OCI-M2 (cell line): ENCODE measurements around the gene CALN1.
"Not testable (repeated sequence)": the region's sequence is repeated elsewhere in the genome, so short reads cannot be mapped to it uniquely, and the experiment has no call there.

Experiments used
- DNase-seq: peaks from one replicate; lab custom pipeline; 2025; ENCODE audit not compliant: unreplicated experiment; lab: John Stamatoyannopoulos, UW

Gene CALN1

DNA sequence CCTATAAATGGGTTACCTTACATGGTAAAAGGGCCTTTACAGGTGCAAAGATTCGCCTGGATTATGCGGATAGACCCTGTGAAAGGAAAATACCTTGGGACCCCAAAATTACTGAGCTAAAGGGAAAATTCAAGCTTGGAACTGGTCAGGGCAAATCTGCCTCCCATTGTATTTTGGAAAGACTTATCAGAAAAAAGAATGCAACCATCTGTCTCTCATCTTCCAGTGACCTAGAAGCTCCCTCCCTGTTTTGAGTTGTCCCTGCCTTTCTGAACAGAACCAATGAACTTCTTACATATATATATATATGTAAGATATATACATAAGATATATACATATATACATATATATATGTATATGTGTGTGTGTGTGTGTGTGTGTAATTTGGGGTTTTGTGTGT lies 583.8 kb downstream of the CALN1 start:
- DNase-seq: no peak

DNA sequence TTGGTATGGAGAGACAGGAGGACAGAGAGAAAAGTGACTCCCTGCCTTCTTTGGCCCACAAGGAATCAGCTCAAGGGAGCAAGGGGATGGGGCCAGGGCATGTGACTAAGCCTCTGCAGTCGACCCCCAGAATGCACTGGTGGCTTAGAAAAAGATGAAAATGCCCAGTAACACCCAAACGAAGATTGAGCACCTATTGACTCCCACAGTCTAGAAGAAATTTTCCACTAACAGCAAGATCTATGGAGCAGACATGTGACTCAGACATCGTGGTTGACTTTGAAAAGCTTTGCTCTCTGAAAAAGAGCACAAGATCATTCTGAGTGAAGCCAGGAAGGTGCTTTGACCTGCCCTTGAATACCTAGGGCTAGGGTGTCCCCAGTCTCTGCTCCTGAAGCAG lies 586.0 kb downstream of the CALN1 start:
- no peak for DNase-seq

DNA sequence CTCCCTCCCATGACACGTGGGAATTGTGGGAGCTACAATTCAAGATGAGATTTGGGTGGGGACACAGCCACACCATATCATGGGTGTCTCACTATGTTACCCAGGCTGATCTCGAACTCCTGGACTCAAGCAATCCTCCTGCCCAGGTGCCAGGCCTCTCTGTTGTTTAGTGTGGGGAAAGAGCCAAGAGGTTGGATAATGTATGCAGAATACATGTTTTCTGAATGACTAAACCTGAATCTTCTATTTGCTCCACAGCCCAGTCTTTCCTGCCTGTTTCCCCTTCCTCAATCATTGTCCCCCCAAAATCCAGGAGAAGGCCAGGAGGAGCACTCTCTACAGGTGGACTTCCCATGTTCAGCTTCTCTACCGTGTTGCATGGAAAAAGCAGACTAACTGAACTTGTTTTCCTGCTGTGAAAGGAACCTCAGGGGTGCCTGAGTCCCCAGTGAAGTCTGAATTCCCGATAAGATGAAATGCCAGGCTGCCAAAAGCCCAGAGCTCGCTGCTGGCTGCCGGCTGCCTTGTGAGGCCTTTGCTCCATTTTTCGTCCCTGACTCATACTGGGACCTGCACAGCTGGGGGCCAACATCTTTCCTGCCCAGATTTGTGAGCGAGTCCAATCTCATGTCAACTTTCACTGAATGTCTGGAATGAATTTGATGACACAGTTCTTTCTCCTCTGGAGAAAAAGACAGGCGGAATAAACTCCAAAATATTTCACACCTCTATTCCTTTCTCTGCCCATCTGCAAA lies 588.0 kb downstream of the CALN1 start:
- no peak for DNase-seq

DNA sequence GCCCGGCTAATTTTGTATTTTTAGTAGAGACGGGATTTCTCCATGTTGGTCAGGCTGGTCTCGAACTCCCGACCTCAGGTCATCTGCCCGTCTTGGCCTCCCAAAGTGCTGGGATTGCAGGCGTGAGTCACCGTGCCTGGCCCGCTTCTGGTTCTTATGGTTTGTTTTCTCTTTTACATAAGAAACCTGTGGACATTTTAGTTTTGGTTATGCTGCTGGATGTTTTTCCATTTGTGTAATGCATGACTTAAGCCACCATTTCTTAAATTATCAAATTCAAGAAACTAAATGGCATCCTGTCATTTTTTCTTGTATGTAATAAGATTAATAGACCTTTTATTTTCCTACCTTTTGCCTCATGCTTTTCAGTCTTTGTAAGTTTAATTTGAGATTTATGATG lies 589.7 kb downstream of the CALN1 start:
- not testable (repeated sequence) for DNase-seq

DNA sequence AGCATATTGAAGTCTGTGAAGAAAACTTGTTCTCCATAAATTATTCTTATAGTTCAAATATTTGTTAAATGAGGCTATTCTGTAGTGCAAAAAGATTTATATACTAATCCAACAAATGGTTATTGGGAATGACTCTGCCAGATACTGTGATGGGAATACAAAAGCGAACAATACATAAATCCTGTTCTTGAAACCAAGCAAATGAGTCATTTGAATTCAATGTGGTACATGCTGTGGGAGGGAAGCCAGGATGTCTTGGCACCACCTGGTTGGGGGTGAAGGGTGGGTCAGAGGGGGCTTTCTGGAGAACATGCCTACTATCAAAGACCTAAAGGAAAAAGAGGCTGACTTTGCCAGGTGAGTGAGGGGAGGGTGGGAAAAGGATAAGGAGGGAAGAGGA lies 594.2 kb downstream of the CALN1 start:
- no peak for DNase-seq

DNA sequence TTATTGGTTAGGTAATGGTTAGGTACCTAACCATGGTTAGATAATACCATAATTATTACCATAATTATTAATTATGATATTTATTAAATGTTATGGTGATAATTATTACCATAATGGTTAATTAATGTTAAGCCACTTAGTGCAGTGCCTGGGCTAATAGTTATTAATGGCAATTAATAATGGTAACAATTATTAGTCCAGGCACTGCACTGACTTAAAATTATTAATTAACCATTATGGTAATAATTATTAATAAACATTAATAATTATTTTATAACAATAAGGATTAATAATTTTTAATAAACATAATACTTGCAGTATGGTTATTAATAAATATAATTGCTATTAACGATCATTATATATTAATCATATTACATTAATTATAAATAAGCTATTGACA lies 604.0 kb downstream of the CALN1 start:
- no peak for DNase-seq

DNA sequence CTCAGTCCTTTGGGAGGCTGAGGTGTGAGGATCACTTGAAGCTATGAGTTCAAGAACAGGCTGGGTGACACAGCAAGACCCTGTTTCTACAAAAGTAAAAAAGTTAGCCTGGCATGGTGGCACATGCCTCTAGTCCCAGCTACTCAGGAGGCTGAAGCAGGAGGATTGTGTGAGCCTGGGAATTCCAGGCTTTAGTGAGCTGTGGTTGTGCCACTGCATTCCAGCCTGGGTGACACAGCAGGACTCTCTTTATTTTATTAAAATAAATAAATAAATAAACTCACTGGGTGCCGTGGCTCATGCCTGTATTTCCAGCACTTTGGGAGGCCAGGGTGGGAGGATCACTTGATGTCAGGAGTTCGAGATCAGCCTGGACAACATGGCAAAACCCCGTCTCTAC lies 607.9 kb downstream of the CALN1 start:
- DNase-seq: no peak

DNA sequence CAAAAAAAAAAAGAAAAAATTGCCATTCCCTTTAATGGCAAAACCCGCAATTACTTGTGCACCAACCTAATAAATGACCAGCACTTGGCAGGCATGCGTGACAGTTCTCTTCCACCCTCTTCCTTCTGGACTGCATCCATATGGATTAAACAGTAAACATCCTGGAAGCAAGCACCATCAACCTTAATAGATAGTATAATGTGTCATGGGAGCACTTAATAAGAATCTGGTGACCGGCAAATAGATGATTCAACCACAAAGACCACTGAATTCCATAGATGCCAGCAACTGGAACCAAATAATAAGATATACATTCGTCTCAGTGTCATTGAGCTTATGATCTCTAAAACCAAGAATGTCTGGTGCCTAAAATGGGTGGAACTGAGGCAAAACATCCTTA lies 610.2 kb downstream of the CALN1 start:
- no peak for DNase-seq

DNA sequence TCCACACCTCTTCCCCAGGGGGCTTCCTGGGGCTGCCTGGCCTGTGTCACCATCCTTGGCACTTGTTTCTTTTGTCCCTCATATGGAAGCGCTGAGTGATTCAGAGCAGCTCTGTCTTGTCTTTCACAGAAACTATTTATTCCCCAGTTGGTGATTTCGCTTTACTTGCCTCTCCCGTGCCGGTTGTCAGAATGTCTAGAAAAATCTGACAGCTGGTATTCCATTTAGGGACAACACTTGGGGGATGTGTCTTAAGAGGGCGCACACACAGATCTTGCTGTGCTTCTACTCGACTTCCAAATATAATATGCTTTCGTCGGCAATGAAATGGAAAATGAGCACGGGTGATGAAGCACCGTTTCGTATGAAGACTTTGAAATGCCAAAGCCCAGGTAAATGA lies 611.8 kb downstream of the CALN1 start:
- DNase-seq: no peak

DNA sequence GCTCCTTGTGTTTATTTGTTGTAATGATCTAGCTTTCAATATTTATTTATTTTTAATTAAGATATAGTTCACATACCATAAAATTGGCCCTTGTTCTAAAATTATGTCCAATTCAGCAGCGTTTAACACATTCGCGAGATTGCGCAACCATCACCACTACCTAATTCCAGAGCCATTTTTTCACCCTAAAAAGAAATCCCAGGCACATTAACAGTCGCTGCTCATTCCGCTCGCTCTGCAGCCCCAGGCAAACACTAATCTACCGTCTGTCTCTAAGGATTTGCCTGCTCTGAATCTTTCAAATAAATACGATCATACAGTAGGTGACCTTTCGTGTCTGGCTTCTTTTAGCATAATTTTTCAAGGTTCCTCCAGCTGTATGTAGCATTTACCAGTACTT lies 616.7 kb downstream of the CALN1 start:
- no peak for DNase-seq

DNA sequence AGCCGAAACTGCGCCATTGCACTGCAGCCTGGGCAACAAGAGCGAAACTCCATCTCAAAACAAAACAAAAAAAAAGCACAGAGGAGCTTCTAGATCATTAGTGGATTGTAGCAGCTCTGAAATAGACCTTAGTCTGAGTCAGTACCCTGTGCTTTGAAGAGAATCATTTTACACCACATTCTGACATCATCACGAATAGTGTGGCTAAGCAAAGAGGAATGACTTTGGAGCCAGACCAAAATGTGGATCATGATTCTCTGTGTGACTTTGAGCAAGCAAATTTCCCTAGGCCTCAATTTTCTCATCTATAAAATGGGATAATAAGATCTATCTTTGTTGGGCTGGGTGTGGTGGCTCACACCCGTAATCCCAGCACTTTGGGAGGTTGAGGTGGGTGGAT lies 618.9 kb downstream of the CALN1 start:
- DNase-seq: no peak

DNA sequence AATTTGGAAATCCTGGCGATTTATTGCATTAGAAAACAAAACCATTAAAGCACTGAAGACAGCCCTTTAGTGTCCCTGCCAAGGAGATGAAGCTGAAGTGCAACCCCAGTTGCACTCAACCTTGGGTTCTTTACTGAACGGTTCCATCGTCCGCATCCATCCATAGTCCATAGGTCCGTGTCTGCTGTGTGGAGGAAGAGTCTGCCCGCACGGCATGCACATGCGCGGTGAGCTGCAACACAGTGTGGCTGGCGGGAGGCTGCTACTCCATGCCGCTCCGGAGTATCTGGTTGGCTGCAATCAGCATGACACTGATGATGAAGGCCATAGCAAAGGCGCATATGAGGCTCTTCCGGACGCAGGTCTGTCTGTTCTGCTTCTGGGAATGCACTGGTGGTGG lies 624.6 kb downstream of the CALN1 start:
- DNase-seq: no peak

DNA sequence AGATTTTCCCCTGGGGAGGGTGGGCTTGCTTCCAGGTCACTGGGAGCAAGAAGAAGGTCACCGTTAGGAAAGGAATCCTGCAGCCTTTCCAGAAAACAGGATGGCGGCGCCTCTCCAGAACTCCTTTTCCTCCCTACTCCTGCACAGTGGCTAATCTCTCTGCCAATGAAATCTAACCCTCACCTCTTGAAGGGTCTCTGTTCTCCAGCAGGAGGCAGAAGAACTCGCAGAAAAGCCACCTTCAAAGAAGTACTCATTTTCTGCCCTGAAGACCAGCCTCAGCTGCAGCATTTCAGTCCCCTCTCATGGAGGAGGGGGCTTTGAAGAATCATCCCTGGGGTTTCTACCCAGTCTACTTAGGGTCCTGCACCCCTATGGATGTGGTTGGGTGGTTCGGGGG lies 626.9 kb downstream of the CALN1 start:
- no peak for DNase-seq

DNA sequence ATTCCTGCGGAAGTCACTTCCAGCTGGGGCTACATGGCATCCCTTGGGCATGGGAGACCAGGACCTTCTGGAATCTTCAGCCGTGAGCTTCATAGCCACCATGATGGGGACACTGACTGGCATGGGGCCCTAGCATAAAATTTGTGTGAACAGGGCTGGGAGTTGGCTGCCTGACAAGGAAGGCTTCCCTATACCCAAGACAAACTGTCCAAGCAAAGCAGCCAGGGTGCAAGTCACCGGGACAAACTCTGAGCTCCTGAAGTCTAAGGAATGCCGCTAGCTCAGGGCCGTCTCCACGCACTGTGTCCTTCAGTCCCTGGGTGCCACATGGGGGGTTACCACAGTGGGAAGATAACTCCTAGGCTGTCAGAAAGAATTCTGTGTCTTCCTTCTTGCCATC lies 627.4 kb downstream of the CALN1 start:
- no peak for DNase-seq

DNA sequence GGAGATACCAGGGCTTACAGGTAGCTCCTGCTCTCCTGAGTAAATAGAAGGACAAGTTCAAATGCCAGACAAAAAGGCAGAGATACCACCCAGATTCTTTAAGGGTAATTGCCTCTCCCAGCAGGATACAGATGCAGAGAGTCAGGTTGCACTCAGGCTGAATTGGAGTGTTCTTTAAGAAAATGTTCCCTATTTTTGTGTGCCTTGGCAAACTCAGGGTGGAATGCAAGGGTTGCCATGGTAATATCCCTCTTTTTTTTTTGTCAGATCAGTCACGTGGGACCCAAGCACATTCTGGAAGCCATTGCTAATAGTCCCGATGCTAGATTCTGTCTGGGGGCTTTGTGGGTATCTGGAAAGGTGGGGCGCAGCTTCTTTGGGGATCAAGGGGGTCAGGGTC lies 628.0 kb downstream of the CALN1 start:
- no peak for DNase-seq

DNA sequence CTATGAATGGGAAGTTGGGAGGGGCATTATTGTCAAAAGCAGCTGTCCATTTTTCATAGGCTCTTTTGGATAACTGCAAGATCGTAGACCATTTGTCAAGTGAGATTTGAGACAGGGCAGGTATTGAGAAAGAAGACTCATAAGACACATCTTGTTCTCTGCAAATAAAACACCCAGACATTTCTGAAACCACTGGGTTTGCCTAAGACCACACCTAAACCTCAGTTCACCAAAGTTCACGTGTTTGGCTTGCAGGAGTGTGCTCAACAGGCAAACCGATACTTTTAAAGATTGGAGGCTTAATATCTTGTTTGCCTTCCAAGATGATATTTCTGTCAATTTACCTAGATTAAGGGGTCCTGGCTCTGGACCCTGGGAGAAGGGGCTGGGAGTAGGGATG lies 628.4 kb downstream of the CALN1 start:
- DNase-seq: no peak

DNA sequence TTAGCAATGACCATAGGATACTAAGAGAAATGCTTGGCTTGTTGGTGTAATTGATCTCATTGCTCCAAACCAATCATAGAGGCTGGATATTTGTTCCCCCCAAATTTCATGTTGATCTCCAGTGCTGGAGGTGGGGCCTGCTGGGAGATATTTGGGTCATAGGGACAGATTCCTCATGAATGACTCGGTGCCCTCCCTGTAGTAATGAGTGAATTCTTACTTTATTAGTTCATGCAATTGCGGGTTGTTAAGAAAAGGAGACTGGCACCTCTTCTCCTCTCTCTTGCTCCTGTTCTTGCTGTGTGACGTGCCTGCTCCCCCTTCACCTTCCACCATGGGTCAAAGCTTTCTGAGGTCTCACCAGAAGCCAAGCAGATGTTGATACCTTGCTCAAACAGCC lies 630.1 kb downstream of the CALN1 start:
- no peak for DNase-seq

DNA sequence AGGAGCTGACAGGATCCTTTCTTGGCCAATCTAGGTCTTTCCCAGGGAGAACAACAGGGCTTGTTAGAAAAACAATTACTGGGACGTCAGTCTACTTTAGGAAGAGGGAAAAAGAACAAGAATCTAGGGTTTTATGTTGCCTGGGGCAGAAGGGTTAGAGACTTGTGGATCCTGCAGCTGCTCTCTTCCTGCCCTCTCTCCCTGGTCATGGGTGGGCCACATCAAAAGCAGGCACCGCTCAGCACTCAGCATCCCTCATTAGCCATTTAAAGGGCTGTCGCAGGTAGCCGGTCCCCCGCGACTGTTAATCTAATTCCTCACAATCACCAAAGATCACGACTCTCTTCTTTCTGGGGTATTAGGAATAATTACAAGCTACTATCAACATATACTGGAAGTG lies 631.9 kb downstream of the CALN1 start:
- no peak for DNase-seq

DNA sequence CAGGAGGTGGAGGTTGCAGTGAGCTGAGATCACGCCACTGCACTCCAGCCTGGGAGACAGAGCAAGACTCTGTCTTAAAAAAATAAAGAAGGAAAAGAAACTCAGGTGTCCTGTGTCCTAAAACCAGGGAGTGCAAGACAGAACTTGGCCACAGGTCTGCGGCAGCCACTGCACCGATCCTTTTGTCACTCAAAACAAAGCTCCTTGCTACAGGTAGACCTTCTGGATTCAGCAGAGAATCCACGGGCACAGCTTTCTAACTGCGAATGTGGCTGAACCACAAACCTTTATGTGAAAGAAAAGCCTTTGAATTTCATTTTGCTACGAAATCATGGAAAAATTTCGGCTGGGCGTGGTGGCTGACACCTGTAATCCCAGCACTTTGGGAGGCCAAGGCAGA lies 634.9 kb downstream of the CALN1 start:
- DNase-seq: no peak

DNA sequence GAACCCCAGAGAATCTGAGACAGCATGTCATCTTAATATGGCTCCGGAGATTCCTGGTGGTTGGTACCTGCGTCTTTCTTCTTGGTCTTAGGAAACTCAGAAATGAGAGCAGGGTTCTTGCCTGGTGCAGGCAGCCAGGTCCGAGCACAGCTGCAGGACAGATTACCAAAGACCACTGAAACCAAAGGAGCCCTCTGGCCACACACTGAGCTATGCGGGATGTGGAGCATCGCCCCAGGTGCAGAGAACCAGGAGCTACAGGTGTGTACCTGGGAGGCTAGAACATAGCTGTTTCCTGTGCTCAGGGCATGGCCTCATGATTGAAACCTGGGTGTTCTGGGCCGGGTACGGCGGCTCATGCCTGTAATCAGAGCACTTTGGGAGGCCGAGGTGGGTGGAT lies 635.4 kb downstream of the CALN1 start:
- no peak for DNase-seq

DNA sequence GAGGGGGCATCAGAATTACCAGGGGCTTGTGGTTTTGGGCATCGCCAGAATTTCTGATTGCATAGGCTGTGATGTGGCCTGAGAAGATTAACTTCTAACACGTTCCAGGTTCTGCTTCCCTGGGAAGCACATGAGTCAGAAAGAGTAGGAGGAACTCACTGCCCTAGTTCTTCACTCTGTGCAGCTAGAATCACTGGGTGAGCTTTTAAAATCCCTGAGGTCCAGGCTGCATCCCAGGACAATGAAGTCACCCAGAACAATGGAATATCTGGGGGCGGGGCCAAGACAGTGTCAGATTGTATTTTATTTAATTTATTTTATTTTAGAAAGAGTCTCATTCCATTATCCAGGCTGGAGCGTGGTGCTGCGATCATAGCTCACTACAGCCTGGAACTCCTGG lies 636.5 kb downstream of the CALN1 start:
- DNase-seq: no peak

DNA sequence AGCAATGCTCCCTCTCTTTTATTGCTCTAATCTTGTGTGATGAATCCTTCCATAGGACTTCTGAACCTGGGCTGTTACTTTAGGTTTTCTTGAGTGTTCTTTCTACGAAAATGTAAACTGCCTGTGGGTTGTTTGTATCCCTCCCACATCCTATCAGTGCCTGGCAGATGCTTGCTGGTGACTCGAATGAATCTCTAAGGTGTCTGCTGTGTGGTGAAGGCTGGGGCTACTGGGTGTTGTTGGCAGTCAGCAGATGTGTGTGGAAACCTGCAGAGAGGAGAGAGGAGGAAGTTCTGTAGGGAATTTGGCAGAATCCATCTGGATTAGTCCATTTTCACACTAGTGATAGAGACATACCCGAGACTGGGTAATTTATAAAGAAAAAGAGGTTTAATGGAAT lies 639.4 kb downstream of the CALN1 start:
- no peak for DNase-seq

DNA sequence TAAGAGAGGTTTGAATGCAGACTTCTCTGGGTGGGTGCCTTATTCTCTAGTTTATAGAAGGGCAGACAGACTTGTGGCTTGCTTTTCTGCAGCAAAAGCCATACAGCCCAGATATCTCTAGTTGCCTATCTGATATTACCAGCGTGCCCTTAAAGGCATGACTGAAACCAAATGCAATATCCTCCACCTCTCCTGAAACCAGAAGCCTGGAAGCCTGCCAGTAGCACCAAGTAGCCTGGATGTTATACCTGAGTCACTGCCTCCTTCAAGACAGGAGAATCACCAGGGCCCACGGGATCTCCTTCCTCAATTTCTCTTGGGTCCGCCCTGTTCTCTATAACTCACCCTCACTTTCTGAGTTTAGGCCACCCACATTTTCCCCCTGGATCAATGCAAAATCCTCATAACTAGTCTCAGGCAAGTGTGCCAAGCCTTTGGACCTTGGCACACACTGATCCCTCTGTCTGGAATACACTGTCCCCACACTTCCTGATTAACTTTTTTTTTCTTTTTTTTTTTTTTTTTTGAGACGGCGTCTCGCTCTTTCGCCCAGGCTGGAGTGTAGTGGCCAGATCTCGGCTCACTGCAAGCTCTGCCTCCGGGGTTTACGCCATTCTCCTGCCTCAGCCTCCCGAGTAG lies 641.8 kb downstream of the CALN1 start:
- DNase-seq: no peak
